OCI-LY3 (cell line): ENCODE results near the gene STT3B.

ENCODE experiments used
- CTCF ChIP-seq: fragments of 200-600, 300-600 bp; sonication (generic); IDR thresholded peaks from 2 replicates; pipeline ENCODE4 v1.5.1; 2014; ENCODE audit warnings: antibody characterized with exemption, low read length, low read depth
- EZH2phosphoT487 ChIP-seq: fragments of 200-600 bp; shearing (Covaris generic); IDR thresholded peaks from 2 replicates; pipeline ENCODE4 v1.6.1; 2018; ENCODE audit warnings: antibody characterized with exemption, mixed run types, low read depth

GRCh38 chr3:31530039-31530959, 2.4 kb upstream of the STT3B start:
- TF ChIP-seq CTCF (no peak), EZH2phosphoT487 (no peak)
